ENCODE data around the gene AGAP2.

DNA sequence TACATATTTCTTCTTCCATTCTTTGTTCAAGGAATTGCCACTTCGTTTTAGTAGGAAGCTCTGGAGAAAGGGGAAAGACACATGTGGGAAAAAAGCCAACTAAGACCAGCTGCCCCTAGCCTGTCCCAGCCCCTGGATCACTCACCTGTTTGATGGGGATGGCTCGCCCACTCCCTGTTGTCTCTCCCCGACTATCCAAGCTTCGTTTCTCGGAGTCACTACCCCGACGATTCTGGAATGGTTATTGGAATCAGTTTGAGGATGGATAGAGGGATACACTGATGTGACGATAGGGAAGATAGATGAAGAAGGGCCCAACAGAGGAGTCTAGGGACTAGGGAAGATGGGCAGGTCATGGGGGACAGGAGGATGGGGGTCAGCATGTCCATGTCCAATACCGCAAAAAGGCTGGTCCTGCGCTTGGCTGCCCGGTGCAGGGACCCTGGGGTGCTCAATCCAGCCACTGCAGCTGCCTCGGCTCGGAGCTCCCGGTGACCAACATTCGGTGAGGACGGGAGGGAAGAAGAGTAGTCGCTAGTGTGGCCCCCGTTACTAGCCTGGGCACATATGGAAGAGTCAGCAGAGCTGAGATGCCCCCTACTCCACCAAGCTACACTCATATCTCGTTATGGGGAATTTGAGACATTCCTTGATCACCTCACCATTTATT is 7.0 kb downstream of the AGAP2 start:
- TF ChIP-seq, protein P1, sequence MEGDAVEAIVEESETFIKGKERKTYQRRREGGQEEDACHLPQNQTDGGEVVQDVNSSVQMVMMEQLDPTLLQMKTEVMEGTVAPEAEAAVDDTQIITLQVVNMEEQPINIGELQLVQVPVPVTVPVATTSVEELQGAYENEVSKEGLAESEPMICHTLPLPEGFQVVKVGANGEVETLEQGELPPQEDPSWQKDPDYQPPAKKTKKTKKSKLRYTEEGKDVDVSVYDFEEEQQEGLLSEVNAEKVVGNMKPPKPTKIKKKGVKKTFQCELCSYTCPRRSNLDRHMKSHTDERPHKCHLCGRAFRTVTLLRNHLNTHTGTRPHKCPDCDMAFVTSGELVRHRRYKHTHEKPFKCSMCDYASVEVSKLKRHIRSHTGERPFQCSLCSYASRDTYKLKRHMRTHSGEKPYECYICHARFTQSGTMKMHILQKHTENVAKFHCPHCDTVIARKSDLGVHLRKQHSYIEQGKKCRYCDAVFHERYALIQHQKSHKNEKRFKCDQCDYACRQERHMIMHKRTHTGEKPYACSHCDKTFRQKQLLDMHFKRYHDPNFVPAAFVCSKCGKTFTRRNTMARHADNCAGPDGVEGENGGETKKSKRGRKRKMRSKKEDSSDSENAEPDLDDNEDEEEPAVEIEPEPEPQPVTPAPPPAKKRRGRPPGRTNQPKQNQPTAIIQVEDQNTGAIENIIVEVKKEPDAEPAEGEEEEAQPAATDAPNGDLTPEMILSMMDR (IDR thresholded peaks at IDR 0.05), result no peak
- TF ChIP-seq EP300 (IDR thresholded peaks at IDR 0.05) (no peak), POLR2A (IDR thresholded peaks at IDR 0.05) (no peak)

Data from tibial nerve (tissue), 4 donors.